K562 (cell line): ENCODE measurements around the gene HIKESHI. TPM values are rescaled to one million over a fixed set of nuclear protein-coding genes. Genes with fewer than 3 reads are reported as not detected.

ENCODE experiments used
- ATAC-seq: fragments of 200-7000 bp; cut with Tn5 transposase; 3 replicates; pipeline ENCODE4 v1.9.1; 2020; ENCODE audit warnings: moderate library complexity
- BruUV-seq: library from RNA; stranded (reverse); fragments of 400-500 nt; replicated peaks from 2 replicates; lab custom pipeline; 2021; lab: Mats Ljungman, UMichigan
- CTCF ChIA-PET: fragments of 300-600 bp; formaldehyde crosslinking; extraction: SDS; loops from one replicate; lab custom pipeline; 2021; ENCODE audit warnings: low intra/inter-chr PET ratio; lab: Yijun Ruan, JAX
- POLR2A ChIA-PET: fragments of 300-600, 350-650 bp; sonication (Branson Sonifier 250); formaldehyde crosslinking; extraction: SDS; loops from one replicate; lab custom pipeline; 2021; ENCODE audit warnings: antibody characterized with exemption, inconsistent platforms; lab: Yijun Ruan, JAX
- DNase-seq, 4 experiments: peaks; one replicate each; pipeline versions ENCODE4 v3.0.0 to v3.0.0-alpha.2; 2011 to 2018; ENCODE audit warnings: low spot score in 3 of 4, mixed read lengths in 3 of 4; ENCODE audit errors: extremely low read depth in 1 of 4
- FAIRE-seq: peaks from 2 replicates; lab custom pipeline; 2011; peaks lifted over from hg19 to GRCh38; lab: Jason Lieb, UNC
- H2AFZ ChIP-seq: 2 replicates; pipeline ENCODE4 v1.6.0; 2011; ENCODE audit warnings: low read depth, low read length, control low read depth, inconsistent platforms
- H3K27ac ChIP-seq: fragments of 200-600 bp; 3 replicates; pipeline ENCODE4 v1.8.0; 2011; ENCODE audit warnings: low read depth, mild to moderate bottlenecking, control low read depth, inconsistent platforms, low read length, moderate library complexity, mixed read lengths; ENCODE audit errors: extremely low read depth
- H3K27me3 ChIP-seq, 2 experiments: fragments of 300-600 bp in 1 of 2; 2 replicates in 1 of 2; 3 replicates in 1 of 2; pipeline versions ENCODE4 v1.6.0 to v1.8.0; 2011; ENCODE audit warnings: inconsistent platforms in 2 of 2, low read length in 2 of 2, mild to moderate bottlenecking in 1 of 2, mixed read lengths in 1 of 2, moderate library complexity in 1 of 2; ENCODE audit not compliant: control insufficient read depth in 2 of 2, insufficient read depth in 2 of 2
- H3K36me3 ChIP-seq: fragments of 300-600 bp; 3 replicates; pipeline ENCODE4 v1.8.0; 2011; ENCODE audit warnings: mild to moderate bottlenecking, low read length, inconsistent platforms; ENCODE audit not compliant: control insufficient read depth, insufficient read depth
- H3K4me1 ChIP-seq, 2 experiments: fragments of 200-600 bp in 1 of 2; replicated peaks in 1 of 2; 2 replicates in 1 of 2; 3 replicates in 1 of 2; pipeline versions ENCODE4 v1.5.1 to v1.8.0; 2011; ENCODE audit warnings: inconsistent platforms in 2 of 2, low read length in 2 of 2, mild to moderate bottlenecking in 1 of 2, mixed read lengths in 1 of 2, moderate library complexity in 1 of 2; ENCODE audit not compliant: control insufficient read depth in 2 of 2, insufficient read depth in 2 of 2
- H3K4me2 ChIP-seq: 2 replicates; pipeline ENCODE4 v1.6.1; 2011; ENCODE audit warnings: low read length, control low read depth, inconsistent platforms, mixed read lengths; ENCODE audit not compliant: insufficient read depth
- H3K4me3 ChIP-seq: fragments of 200-600 bp; sonication (generic), shearing (Covaris generic); 2 replicates; pipeline ENCODE4 v1.5.1; 2016; ENCODE audit warnings: control low read depth, inconsistent platforms
- H3K79me2 ChIP-seq: fragments of 200-600 bp; 3 replicates; pipeline ENCODE4 v1.8.0; 2011; ENCODE audit warnings: low read length, inconsistent platforms; ENCODE audit not compliant: control insufficient read depth, insufficient read depth
- H3K9ac ChIP-seq, 2 experiments: 2 replicates each; pipeline versions ENCODE4 v1.6.0 to v1.6.1; 2011; ENCODE audit warnings: low read depth in 2 of 2, low read length in 2 of 2, control low read depth in 1 of 2, inconsistent platforms in 1 of 2, mild to moderate bottlenecking in 1 of 2, mixed read lengths in 1 of 2; ENCODE audit not compliant: insufficient read depth in 1 of 2
- H3K9me1 ChIP-seq: one replicate; pipeline ENCODE4 v1.6.0; 2011; ENCODE audit warnings: inconsistent platforms, mild to moderate bottlenecking, low read length, moderate library complexity; ENCODE audit not compliant: control insufficient read depth, insufficient read depth
- H3K9me3 ChIP-seq: replicated peaks from 2 replicates; pipeline ENCODE4 v1.5.1; 2011; ENCODE audit warnings: low read depth, low read length, inconsistent platforms; ENCODE audit not compliant: control insufficient read depth, insufficient read depth
- H4K20me1 ChIP-seq: replicated peaks from 2 replicates; pipeline ENCODE4 v1.6.1; 2011; ENCODE audit warnings: low read length, inconsistent platforms, mixed read lengths; ENCODE audit not compliant: control insufficient read depth, insufficient read depth
- CHD2 ChIP-seq: IDR thresholded peaks from 2 replicates; pipeline ENCODE4 v1.6.1; 2011; ENCODE audit warnings: low read depth, low read length
- DDX20 ChIP-seq: fragments of 450-650 bp; IDR thresholded peaks from 2 replicates; pipeline ENCODE4 v1.6.1; 2016; ENCODE audit warnings: missing genetic modification characterization, low read depth, mild to moderate bottlenecking, missing compliant biosample characterization, moderate library complexity
- DMBX1 ChIP-seq: fragments of 250-450 bp; sonication (Bioruptor Pico); IDR thresholded peaks from 2 replicates; pipeline ENCODE4 v1.8.0; 2022; ENCODE audit warnings: inconsistent platforms, mild to moderate bottlenecking, moderate library complexity, borderline replicate concordance
- HEY1 ChIP-seq: fragments of 250-450 bp; sonication (Bioruptor Pico); IDR thresholded peaks from 2 replicates; pipeline ENCODE4 v1.5.0; 2020; ENCODE audit warnings: mild to moderate bottlenecking, moderate library complexity, borderline replicate concordance
- HMGN3 ChIP-seq: IDR thresholded peaks from 2 replicates; pipeline ENCODE4 v1.6.1; 2011; ENCODE audit warnings: borderline replicate concordance, low read depth, mild to moderate bottlenecking, mixed read lengths, low read length; ENCODE audit not compliant: insufficient read length; ENCODE audit errors: extremely low read depth
- NFRKB ChIP-seq: fragments of 450-650 bp; IDR thresholded peaks from 2 replicates; pipeline ENCODE4 v1.6.1; 2016; ENCODE audit warnings: low read depth
- PCBP2 ChIP-seq: fragments of 200-400 bp; formaldehyde crosslinking; IDR thresholded peaks from 2 replicates; pipeline ENCODE4 v1.6.1; 2018; ENCODE audit warnings: low read length, low read depth, mild to moderate bottlenecking, moderate library complexity; ENCODE audit not compliant: poor library complexity, severe bottlenecking
- PHB2 ChIP-seq: fragments of 450-650 bp; IDR thresholded peaks from 2 replicates; pipeline ENCODE4 v1.6.1; 2017; ENCODE audit warnings: low read depth
- PML ChIP-seq: IDR thresholded peaks from 2 replicates; pipeline ENCODE4 v1.6.1; 2012; ENCODE audit warnings: low read length, inconsistent platforms
- ZKSCAN3 ChIP-seq: fragments of 250-450 bp; sonication (Bioruptor Pico); IDR thresholded peaks from 2 replicates; pipeline ENCODE4 v1.4.0; 2020
- ZNF316 ChIP-seq: fragments of 450-650 bp; IDR thresholded peaks from 2 replicates; pipeline ENCODE4 v1.6.1; 2016
- WGBS: fragments of 100-300 bp; shearing (Covaris generic); methylation state at CpG from one replicate; pipeline ENCODE4 v1.1.6; 2016; ENCODE audit warnings: low coverage, mixed read lengths; ENCODE audit not compliant: insufficient coverage; ENCODE audit errors: missing lambda C conversion rate; 5-methylcytosine and 5-hydroxymethylcytosine counted together
- in situ Hi-C: fragments of 300-500 bp; cut with MboI; formaldehyde crosslinking; loops from 4 replicates; pipeline ENCODE4 v1.15.0; 2018; ENCODE audit warnings: inconsistent platforms, mixed read lengths
- intact Hi-C: fragments of 100-400 bp; cut with micrococcal nuclease; formaldehyde crosslinking; loops from 2 replicates; pipeline ENCODE4 v1.14.2; 2022
- polyA plus RNA-seq, 8 experiments: library from polyadenylated mRNA; depleted of rRNA in 4 of 8; stranded (reverse) in 5 of 8; unstranded in 3 of 8; fragments of >200 nt; fragmentation: Nextera tagmentation in 2 of 8; fragmentation: Illumina TruSeq in 1 of 8; extraction: Ambion mirVana in 2 of 8; extraction: Trizol in 1 of 8; gene quantifications; 2 replicates each; pipeline versions ENCODE4 v1.2.1 to v1.2.3, GENCODE V29; 2011 to 2014; ENCODE audit warnings: inconsistent platforms in 1 of 8, missing spikeins in 1 of 8
- total RNA-seq, 7 experiments: library from RNA; depleted of rRNA in 6 of 7; stranded (reverse); fragments of >200 nt in 6 of 7; fragmentation: Illumina TruSeq in 2 of 7; extraction: Trizol in 2 of 7; gene quantifications; 2 replicates each; pipeline versions ENCODE4 v1.2.1 to v1.2.3, GENCODE V29; 2011 to 2021; ENCODE audit warnings: low replicate concordance in 1 of 7

The HIKESHI gene
- total and polyA plus RNA-seq, 9 of the 15 experiments (the other 6 are each of a cell fraction or from before 2014, with no cell fraction given): 33.2 to 196 (median 62.7) TPM

DNA sequence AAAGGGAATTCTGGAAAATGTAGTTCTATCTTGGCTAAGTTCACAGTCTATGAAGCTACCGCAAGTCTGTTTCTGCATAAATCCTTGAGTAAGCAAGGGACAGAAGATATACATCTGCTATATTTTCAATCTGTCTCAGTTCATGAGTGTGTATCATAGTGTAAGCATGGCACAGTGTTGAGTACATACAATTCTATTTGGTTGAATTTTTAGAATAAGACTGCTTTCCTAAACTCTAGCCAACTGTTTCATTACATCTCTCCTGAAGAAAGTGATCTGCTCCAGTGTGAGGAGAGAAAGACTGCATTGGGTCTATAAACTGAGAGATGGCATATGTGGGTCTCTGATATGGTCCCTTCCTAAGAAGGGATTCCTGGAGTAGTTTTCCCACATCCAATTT, 70.0 kb downstream of the HIKESHI start:
- H3K9me3 ChIP-seq: 0 out of 2 replicates have a peak, but pooled peaks cover 2% of the 10 kb centered on the region
- POLR2A ChIA-PET: no interaction called here
- TF ChIP-seq HEY1: no peak
- TF ChIP-seq ZNF316: no peak
- no peak for TF ChIP-seq DMBX1 (CRISPR knock-in tag)
- no peak for TF ChIP-seq CHD2
- no peak for TF ChIP-seq HMGN3
- TF ChIP-seq ZKSCAN3 (CRISPR knock-in tag): no peak
- no peak for TF ChIP-seq PHB2
- TF ChIP-seq DDX20 (tag): no peak
- TF ChIP-seq NFRKB: no peak
- TF ChIP-seq PCBP2: no peak
- TF ChIP-seq PML: no peak
- TF ChIP-seq, all 486 proteins: peak for 0
- no peaks in the 10 kb centered on the region for H4K20me1 ChIP-seq
- H3K36me3 ChIP-seq: no peaks in the 10 kb centered on the region
- no peaks in the 10 kb centered on the region for H3K9me1 ChIP-seq
- no peak overlapping the region for H2AFZ ChIP-seq
- no peak overlapping the region for H3K4me2 ChIP-seq
- no peak for FAIRE-seq
- in situ Hi-C loops: no loop called here
- intact Hi-C loops: no loop called here
- H3K27ac ChIP-seq: no peak overlapping the region
- no peaks in the 10 kb centered on the region; a peak in 1 of 5 replicates for H3K27me3 ChIP-seq
- BruUV-seq: no TSS peak
- no peak for DNase-seq
- H3K9ac ChIP-seq: no peak overlapping the region
- 86% methylated on average over 1 of the region's 1 CpG for WGBS
- no peak for ATAC-seq
- no peaks in the 10 kb centered on the region for H3K79me2 ChIP-seq
- CTCF ChIA-PET: no interaction called here
- H3K4me3 ChIP-seq: no peak overlapping the region
- H3K4me1 ChIP-seq: peaks cover 0 to 4% of the 10 kb centered on the region in 2 experiments; a peak in 2 of 5 replicates
